Stimulated activated CD8-positive, alpha-beta memory T cell treated with anti-CD3 and anti-CD28 coated beads, Interleukin-4, amount 100 ng/mL, for 24 hours (primary cell): ENCODE measurements around the gene MGP.

Experiments
- DNase-seq: peaks from one replicate; pipeline ENCODE4 v3.0.0-alpha.2; 2020; ENCODE audit warnings: low read depth

MGP gene

DNA sequence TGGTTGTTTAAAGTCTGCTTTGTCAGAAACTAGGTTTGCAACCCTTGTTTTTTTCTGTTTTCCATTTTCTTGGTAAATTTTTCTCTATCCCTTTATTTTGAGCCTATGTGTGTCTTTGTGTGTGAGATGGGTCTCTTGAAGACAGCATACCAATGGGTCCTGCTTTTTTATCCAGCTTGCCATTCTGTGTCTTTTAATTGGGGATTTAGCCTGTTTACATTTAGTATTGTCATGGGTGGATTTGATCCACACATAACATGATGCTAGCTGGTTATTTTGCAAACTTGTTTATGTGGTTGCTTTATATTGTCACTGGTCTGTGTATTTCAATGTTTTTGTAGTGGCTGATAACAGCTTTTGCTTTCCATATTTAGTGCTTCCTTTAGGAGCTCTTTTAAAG lies 25.2 kb downstream of the MGP start:
- no peak for DNase-seq

DNA sequence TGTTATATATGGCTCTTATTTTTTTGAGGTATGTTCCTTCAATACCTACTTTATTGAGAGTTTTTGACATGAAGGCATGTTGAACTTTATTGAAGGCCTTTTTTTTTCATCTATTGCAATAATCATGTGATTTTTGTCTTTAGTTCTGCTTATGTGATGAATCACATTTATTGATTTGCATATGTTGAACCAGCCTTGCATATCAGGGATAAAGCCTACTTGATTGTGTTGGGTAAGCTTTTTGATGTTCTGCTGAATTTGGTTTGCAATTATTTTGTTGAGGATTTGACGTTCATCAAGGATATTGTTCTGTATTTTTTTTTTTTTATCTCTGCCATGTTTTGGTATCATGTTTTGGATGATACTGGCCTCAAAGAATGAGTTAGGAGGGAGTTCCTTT lies 27.1 kb downstream of the MGP start:
- DNase-seq: no peak

DNA sequence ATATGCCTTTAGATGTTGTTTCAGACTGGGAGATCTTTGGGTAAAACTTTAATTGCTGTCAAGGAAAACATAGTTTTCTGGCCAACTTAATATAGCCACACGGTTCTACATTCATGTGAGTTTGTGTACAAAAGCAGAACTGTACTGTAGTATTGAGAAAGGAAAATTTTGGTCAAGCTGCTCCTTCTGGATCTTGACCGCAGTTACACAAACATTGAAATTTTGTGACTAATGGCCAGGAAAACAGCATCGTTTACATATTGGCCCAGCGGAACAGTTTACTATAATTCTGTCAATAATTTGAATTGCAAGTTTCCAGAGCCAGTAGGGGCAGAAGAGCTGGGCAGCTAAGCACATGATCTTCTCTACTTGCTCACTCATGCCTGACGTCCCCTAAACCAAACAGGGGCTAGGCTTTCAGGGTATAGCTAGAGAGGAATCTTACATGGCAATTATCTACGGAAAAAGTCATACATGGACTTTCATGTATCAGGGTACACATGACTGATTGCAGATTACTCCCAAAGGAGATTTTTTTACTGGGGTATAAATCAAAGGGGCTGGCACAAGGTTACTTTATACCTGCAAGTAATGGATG lies 31.0 kb downstream of the MGP start:
- no peak for DNase-seq

DNA sequence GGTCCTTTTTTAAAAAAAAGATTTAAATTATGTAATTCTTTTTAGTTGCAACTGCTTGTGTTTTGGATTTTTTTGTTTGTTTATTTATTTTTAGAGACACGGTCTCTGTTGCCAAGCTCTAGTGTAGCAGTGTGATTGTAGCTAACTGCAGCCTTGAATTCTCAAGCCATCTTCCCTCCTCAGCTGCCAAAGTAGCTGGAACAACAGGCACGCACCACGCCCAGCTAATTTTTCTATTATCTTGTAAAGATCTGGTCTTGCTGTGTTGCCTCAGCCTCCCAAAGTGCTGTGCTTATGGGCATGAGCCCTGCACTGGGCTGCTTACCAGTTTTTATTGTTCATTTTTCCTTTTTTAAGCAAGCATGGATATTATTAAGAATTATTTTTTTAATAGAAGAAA lies 31.7 kb downstream of the MGP start:
- DNase-seq: no peak

DNA sequence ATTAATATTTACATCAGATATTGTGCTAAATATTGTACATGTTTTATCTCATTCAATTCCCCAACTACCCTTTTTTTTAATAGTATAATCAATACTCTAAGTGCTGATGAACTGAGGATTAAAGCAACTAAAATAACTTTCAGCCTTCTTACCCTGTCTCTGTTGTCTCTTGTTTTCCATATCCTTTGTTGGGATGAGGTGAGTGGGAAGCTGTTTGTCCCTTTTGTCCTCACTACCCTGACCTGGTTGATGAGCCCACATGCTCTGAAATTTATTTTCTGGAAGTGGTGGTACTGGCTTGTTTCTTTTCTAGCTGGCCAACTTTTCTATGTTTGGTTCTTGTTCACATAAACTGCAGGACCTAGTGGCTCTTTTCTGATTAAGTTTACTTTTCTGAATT lies 32.8 kb downstream of the MGP start:
- DNase-seq: no peak

DNA sequence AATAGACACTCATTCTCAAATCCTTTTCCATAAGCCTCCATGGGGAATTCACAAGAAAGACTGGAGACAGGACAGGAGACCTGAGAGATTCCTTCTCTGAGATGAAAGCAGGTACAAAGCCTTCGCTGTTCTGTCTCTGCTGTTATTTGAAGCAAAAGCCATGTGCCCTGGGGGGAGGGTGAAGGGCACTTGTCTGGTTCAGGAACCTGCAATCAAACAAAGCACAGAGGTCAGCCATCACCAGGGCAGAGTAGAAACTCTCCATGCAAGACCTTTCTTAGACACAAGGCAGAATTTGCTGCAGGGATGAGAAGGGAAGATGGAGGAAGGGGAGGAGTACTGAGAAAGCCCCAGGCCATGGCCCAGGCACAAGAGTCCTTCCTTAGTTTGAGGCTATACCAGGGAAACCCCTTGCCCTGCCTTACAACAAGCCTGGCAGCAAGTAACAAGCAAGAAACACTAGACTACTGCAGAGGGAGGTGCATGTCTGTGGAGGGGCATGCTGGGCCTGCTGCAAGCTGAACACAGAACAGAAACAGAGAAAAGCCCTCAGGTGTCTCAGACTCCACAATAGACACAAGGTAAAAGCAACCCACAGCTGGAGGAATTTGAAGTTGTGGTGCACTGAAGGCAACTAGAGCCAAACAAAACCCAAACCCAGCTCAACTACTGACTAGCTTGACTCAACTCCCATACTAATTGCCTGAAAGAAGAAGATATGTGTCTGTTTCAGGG lies 34.6 kb downstream of the MGP start:
- no peak for DNase-seq

DNA sequence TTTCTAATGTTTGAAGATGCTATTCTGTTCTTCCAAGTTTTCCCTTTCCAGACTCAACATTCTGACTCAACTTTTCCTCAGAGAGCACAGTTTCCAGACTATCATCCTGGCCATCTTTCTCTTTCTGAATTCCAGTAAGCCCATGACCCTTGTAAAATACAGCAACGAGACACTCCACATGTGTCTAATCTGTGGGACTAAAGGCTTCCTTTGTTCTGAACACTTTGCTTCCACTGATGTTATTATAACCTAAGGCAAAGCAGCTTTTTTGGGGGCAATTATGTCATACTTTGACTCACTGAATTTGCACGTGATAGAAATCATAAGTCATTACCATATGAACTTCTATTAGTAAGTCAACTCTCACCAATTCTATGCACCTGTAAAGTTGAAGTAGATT lies 36.0 kb downstream of the MGP start:
- no peak for DNase-seq

DNA sequence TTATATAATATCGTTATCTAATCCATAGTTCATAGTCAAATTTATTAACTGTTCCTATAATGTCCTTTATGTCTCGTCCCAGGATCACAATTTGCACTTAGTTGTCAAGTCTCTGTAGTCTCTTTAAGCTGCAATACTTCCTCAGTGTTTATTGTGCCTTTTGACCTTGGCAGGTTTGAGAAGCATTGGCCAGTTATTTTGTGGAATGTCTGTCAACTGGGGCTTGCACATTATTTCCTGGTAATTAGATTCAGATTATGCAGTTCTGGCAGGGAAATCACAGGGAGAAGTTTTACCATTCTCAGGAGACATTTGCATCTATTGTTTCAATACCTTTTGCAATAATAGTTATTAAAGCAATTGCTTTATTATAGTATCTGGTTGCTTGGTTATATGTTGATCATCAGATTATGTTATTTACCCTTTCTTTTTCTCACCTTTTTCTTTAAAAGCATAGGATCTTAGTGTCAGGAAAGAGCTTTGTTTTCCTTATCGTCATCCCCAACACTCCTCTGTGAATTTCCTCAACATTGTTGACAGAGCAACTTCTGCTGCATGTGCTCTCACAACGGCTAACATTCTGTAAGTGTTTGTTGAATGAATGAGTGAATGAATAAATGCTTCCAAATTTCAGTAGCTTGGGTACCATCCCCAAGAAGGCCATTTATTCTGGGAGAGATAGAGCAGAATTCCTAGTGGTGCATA lies 38.6 kb downstream of the MGP start:
- no peak for DNase-seq

DNA sequence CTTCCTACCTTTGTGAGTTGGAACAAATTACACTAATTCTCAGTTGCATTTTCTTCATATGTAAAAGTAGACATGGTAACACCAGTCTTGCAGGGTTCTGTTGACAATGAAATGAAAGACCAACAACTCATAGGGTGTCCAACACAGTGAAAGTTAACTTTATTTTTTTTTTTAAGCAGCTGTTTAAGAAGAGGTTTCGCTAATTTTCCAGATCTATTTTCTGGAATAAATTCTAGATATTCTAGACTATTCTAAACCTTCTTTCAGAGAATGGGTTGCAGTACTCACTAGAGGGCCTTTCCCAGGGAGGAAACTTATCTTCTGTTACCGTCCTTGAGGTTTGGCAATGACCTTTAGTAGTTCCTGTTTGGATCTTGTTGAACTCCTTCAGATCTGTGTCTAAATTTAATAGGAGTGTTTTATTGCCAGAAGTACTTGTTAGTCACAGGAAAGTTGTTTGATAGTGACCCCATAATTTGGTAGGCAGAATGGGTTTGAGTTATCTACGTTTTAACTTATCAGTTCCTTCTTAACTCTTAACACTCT lies 39.5 kb downstream of the MGP start:
- DNase-seq: no peak

DNA sequence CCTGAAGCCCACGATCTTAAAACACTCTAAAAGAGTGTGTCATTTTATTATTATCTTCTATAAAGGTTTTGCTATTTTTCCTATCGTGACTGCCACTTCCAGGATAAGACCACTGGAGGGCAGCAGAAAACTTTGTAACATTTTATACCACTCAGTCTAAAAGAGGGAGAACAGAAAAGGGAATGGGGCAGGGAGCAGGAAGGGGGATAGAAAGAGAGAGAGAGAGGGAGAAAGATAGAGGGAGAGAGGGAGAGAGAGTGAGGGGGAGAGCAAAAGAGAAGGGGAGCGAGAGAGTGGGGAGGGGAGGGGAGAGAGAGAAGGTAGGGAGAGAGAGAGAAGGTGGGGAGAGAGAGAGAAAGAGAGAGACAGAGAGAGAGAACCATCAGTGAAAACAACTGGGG lies 40.3 kb downstream of the MGP start:
- DNase-seq: no peak

DNA sequence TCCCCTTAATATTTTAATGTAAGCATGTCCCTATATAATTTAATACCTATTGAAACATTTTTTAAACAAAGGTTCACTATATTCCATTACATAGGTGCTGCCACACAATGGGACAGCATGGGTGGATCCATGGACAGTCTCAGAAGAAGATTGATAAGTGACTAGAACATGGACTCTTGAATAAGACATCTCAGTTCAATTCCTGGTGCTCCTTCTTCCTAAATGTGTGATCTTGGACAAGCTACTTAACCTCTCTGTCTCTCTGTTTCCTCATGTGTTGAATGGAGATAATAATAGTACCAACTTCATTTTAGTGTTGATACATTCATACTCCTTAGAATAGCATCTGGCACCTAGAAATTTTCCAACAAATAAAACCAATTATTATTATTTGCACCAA lies 41.3 kb downstream of the MGP start:
- no peak for DNase-seq

DNA sequence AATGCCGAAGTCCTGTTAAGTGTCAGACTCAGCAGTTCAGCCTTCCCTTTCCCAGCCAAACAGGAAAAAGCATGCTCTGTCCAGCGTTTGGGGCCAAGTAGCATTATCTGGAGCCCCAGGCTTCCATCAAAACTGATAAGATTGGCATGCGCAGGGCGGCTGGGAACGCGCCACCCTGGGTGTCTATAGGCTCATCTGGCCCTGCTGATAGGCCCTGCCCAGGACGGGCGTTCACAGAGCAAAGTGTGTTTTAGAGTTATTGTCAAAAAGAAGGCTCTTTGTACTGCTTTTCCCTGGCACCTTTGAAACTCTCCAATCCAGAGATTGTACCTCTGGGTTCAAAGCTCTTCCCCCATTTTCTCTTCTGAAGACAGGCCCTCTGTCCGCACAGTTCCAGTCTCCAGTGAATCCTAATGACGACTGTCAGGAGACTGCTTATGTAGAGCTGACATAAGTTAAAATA lies 42.2 kb downstream of the MGP start, which contains the start of gene ART4:
Gene ART4 (minus strand): TSS at position 102 of the 463 bp plus-strand sequence. CDS start 413 bp downstream, outside the sequence.
- DNase-seq: no peak

DNA sequence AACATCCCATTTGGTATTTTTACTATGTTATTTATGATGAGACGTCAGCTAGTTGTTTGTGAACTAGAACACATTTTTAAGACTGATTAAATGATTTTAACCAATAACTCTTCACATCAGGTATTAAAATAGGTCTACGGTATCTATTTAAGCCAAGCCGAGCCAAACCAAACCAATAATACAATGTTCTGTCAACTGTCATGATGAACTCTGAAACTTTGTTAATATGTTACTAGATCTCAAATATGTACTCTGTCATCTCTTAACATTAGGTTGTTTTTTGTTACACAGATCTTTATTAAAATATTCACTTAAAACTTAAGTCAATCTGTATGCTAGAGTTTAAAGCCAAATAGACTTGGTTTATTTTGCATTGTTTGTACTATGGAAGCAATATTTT lies 43.3 kb downstream of the MGP start:
- DNase-seq: no peak

DNA sequence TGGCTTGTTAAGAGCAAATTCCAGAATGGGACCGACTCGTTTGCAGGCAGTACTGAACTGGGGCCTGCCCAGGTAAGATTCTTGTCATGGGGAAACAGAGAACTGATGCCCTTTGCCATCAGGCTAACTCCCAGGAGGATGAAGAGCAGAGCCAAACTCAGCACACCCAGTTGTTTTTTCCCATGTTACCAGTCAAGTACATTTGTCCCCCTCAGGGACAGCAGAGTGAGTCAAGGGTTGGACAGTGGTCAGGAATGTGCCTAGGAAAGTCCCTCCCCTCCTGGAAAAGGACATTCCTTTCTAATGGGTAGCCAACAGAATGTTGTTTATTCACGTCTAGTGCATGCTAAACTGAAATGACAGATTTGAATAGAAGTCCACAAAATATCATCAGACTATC lies 43.9 kb downstream of the MGP start:
- DNase-seq: no peak

DNA sequence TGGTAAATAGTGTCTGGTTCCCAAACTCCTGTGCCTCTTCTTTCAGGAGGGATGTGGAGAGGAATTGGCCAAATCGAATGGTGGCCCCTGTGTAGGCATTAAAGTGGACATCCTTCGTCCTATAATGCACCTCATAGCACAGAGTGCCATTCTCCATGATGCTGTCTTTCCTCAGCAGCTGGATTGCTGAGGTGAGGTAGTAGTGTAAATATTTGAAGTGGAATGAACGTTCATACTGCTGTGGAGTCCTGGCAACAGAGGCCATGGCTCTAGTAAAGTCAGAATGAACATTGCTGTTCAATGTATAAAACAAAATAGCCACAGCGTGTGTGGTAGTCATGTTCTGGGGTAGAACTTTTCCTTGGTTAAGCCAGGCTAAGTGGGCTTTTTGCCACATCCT lies 45.0 kb downstream of the MGP start:
- no peak for DNase-seq

DNA sequence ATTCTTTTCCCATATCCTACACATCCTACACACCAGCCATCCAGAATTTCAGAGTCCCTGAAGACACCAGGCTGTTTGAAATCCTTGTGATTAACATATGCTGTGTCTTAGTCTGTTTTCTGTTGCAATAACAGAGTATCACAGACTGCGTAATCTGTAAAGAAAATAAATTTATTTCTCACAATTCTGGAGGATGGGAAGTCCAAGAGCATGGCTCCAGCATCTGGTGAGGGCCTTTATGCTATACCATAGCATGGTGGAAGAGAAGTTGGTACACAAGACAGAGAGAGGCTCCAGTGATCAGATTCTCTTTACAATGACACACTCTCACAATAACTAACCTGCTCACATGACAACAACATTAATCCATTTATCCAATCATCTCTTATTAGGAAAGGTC lies 46.4 kb downstream of the MGP start:
- DNase-seq: no peak

DNA sequence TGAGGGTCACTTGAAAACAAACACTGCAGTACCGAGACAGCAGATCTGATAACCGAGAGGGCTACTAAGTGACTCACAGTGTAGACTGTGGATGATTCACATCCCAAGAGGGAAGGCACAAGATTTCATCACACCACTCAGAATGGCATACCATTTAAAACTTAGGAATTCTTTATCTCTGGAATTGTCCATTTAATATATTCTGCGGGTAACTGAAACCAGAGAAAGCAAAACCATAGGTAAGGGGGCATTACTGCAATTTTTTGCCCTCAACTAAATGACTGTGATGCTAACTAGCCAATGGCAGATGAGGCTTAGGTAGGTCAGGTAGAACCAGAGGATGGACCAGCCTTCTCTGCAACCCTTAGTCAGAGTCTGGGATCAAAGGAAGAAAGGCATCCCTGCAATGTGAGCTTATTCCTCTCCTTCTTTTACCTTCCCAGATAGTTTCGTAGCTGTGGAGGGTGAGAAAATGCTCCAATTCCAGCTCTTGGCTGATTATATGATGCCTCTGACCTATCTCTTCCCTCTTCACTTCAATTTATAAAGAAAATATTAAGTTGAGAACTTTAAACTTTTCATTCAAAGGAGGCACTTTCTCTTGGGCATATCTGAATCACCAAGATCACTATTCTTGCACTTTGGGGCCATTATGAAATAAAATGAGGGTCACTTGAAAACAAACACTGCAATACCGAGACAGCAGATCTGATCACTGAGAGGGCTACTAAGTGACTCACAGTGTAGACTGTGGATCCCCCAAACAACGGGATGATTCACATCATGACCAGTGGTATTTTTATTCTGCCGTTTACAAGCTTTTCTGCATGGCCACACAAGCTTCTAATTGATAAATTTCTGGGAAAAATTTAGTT lies 49.1 kb downstream of the MGP start:
- DNase-seq: no peak

DNA sequence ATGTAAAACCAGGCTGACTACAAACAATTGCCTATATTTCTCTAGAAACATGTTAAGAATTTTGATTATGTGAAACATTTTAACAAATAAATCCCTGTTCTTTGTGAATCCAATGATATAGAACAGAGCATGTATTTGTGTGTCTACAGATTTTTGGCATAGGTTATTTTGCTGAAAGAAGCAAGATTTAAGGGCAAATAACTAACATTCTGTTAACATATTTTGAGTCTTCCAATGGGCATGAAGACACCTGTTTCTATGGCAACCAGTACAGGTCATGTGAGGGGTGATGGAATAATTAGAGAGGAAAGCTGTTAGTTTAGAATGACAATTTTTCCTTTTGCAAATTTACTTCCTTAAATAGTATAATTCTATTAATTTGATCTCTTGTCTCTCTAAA lies 51.1 kb downstream of the MGP start:
- no peak for DNase-seq

DNA sequence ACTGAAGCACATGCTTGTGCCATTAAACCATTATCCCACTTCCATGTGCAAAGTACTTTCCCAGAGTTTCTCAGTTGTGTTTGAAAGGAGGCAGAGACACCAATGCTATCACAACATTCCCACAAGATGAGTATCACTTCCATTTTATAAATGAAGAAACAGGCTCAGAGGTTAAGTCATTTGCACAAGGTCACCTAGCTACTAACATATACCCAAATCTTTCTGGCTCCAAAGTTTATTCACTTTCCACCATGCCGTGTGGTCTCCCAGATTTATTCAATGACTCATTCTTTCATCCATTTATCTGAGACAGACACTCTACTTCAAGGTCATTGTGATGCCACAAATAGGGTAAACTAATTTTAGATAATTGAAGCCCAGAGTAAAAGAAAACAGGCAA lies 51.7 kb downstream of the MGP start:
- no peak for DNase-seq

DNA sequence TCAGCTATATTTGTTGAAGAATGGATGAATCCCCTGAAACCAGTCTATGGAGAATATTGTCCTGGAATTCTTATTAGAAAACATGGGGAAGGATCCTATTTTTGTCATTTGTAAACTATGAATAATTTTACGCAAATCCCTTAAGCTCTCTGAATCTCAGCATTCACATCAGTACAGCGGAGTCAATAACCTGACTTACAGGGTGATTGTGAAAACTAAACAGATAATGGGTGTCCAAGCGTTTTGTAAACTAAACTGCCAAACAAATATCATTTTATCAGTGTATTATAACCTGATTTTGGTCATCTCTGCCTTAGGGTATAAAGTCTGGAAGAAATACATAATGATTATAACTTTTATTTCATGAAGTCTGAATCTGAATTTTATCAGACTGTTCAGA lies 52.3 kb downstream of the MGP start:
- DNase-seq: no peak
